CD14-positive monocyte (primary cell): ENCODE data around the gene CYTH4. TPM values are rescaled to one million over a fixed set of nuclear protein-coding genes. Genes with fewer than 3 reads are reported as not detected.

Experiments
- DNase-seq, 3 donors: peaks; one replicate each; pipeline ENCODE4 v3.0.0-alpha.2; 2011 to 2022
- H2AFZ ChIP-seq: 2 replicates; pipeline ENCODE4 v1.6.0; 2012; ENCODE audit warnings: mild to moderate bottlenecking, low read depth, low read length, inconsistent platforms; ENCODE audit not compliant: insufficient read depth, poor library complexity, severe bottlenecking
- H3K27ac ChIP-seq, 2 donors: 1 replicate in 1 of 2; 2 replicates in 1 of 2; pipeline ENCODE4 v1.5.1; 2012 to 2013; ENCODE audit warnings: low read length in 2 of 2, control low read depth in 1 of 2, inconsistent platforms in 1 of 2, low read depth in 1 of 2, mild to moderate bottlenecking in 1 of 2
- H3K27me3 ChIP-seq, 2 donors: one replicate each; pipeline versions ENCODE4 v1.6.0 to v1.6.1; 2011 to 2013; ENCODE audit warnings: low read length in 2 of 2; ENCODE audit not compliant: control insufficient read depth in 2 of 2, insufficient read depth in 2 of 2
- H3K36me3 ChIP-seq, 2 donors: replicated peaks in 1 of 2; 1 replicate in 1 of 2; 2 replicates in 1 of 2; pipeline versions ENCODE4 v1.5.1 to v1.6.1; 2012 to 2013; ENCODE audit warnings: low read length in 2 of 2, control low read depth in 1 of 2, inconsistent platforms in 1 of 2, mild to moderate bottlenecking in 1 of 2; ENCODE audit not compliant: insufficient read depth in 2 of 2, control insufficient read depth in 1 of 2
- H3K4me1 ChIP-seq, 2 donors: 1 replicate in 1 of 2; 2 replicates in 1 of 2; pipeline versions ENCODE4 v1.5.1 to v1.6.1; 2012 to 2013; ENCODE audit warnings: low read length in 2 of 2, control low read depth in 1 of 2, inconsistent platforms in 1 of 2, mild to moderate bottlenecking in 1 of 2, moderate library complexity in 1 of 2; ENCODE audit not compliant: insufficient read depth in 2 of 2, control insufficient read depth in 1 of 2
- H3K4me2 ChIP-seq: replicated peaks from 2 replicates; pipeline ENCODE3; 2012; ENCODE audit warnings: low read length, moderate library complexity, mild to moderate bottlenecking; ENCODE audit not compliant: poor library complexity, severe bottlenecking; ENCODE audit errors: extremely low read depth
- H3K4me3 ChIP-seq, 3 experiments: fragments of 200-600 bp in 1 of 3; sonication (generic) in 1 of 3; replicated peaks in 1 of 3; 1 replicate in 2 of 3; 2 replicates in 1 of 3; pipeline ENCODE4 v1.5.1; 2011 to 2013; ENCODE audit warnings: low read length in 3 of 3, mild to moderate bottlenecking in 3 of 3, control low read depth in 2 of 3, low read depth in 2 of 3, inconsistent platforms in 1 of 3, moderate library complexity in 1 of 3
- H3K79me2 ChIP-seq: 2 replicates; pipeline ENCODE4 v1.6.0; 2012; ENCODE audit warnings: mild to moderate bottlenecking, control low read depth, inconsistent platforms, low read length, moderate library complexity; ENCODE audit not compliant: insufficient read depth
- H3K9ac ChIP-seq: 2 replicates; pipeline ENCODE4 v1.6.0; 2017; ENCODE audit warnings: low read length, mild to moderate bottlenecking; ENCODE audit not compliant: insufficient read depth, poor library complexity, severe bottlenecking
- H3K9me3 ChIP-seq, 2 donors: replicated peaks in 1 of 2; 1 replicate in 1 of 2; 2 replicates in 1 of 2; pipeline versions ENCODE4 v1.5.1 to v1.6.1; 2012 to 2013; ENCODE audit warnings: low read length in 2 of 2, control low read depth in 1 of 2; ENCODE audit not compliant: control insufficient read depth in 1 of 2, insufficient read depth in 1 of 2
- H4K20me1 ChIP-seq: 2 replicates; pipeline ENCODE4 v1.6.0; 2012; ENCODE audit warnings: mild to moderate bottlenecking, low read length, control low read depth, moderate library complexity; ENCODE audit not compliant: insufficient read depth
- H3K27ac Mint-ChIP-seq, 7 donors: one replicate each; pipeline ENCODE4 v1.8.0; 2020; ENCODE audit warnings: mild to moderate bottlenecking in 7 of 7, mixed read lengths in 7 of 7, moderate library complexity in 6 of 7, inconsistent platforms in 2 of 7
- H3K27me3 Mint-ChIP-seq, 3 donors: one replicate each; pipeline ENCODE4 v1.8.0; 2021 to 2022; ENCODE audit warnings: low read depth in 3 of 3, mild to moderate bottlenecking in 3 of 3, mixed read lengths in 3 of 3, moderate library complexity in 3 of 3, inconsistent platforms in 1 of 3
- H3K36me3 Mint-ChIP-seq, 2 donors: one replicate each; pipeline ENCODE4 v1.8.0; 2020; ENCODE audit warnings: mixed read lengths in 2 of 2, inconsistent platforms in 1 of 2, mild to moderate bottlenecking in 1 of 2
- H3K4me1 Mint-ChIP-seq: one replicate; pipeline ENCODE4 v1.8.0; 2020; ENCODE audit warnings: mild to moderate bottlenecking, mixed read lengths
- H3K4me3 Mint-ChIP-seq, 2 donors: one replicate each; pipeline ENCODE4 v1.8.0; 2020; ENCODE audit warnings: mild to moderate bottlenecking in 2 of 2, mixed read lengths in 2 of 2, moderate library complexity in 1 of 2
- H3K9me3 Mint-ChIP-seq, 7 donors: one replicate each; pipeline ENCODE4 v1.8.0; 2020 to 2022; ENCODE audit warnings: mixed read lengths in 7 of 7, mild to moderate bottlenecking in 6 of 7, moderate library complexity in 6 of 7, inconsistent platforms in 2 of 7
- CTCF ChIP-seq: fragments of 200-600 bp; IDR thresholded peaks from one replicate; pipeline ENCODE4 v1.8.0; 2022; ENCODE audit warnings: antibody characterized with exemption, mild to moderate bottlenecking
- WGBS: methylation state at CpG from one replicate; pipeline ENCODE4 v1.1.5; 2013; ENCODE audit warnings: missing lambda C conversion rate; ENCODE audit not compliant: insufficient coverage; 5-methylcytosine and 5-hydroxymethylcytosine counted together
- intact Hi-C, 2 donors: fragments of 100-400 bp; cut with micrococcal nuclease; formaldehyde crosslinking; loops; one replicate each; pipeline versions ENCODE4 v1.15.0 to v1.15.1; 2023
- polyA plus RNA-seq, 3 donors: library from polyadenylated mRNA; depleted of rRNA in 1 of 3; unstranded in 2 of 3; stranded (reverse) in 1 of 3; fragments of 300-500 nt in 2 of 3; fragments of >200 nt in 1 of 3; fragmentation: Illumina TruSeq in 2 of 3; gene quantifications; 1 replicate in 2 of 3; 2 replicates in 1 of 3; pipeline ENCODE4 v1.2.3, GENCODE V29; 2012 to 2021

The CYTH4 gene
- polyA plus RNA-seq, 3 donors, result 51.0 to 254 (median 70.0) TPM

- Mint-ChIP-seq H3K4me3 (no peak overlapping the region), H3K36me3 (peaks cover 0 to 6% of the 10 kb centered on the region in 2 donors), H3K4me1 (no peaks in the 10 kb centered on the region), H3K27ac (peak overlapping the region in 1 of 7 donors; percentile 18), H3K27me3 (peaks cover 42 to 58% (median 50%) of the 10 kb centered on the region in 3 donors), H3K9me3 (peaks cover 0 to 12% (median 3%) of the 10 kb centered on the region in 7 donors)
- no peak for DNase-seq
- no peaks in the 10 kb centered on the region for H3K4me1 ChIP-seq
- TF ChIP-seq CTCF, result no peak
- no peak overlapping the region for H3K4me2 ChIP-seq
- H3K27me3 ChIP-seq, result peaks cover 17 to 32% of the 10 kb centered on the region in 2 donors
- intact Hi-C loops, result loop anchor here in 1 of 2 donors (10.0 kb wide), 1 partner anchor 46 kb away; no protein-coding TSS in a partner anchor
- no peak overlapping the region for H2AFZ ChIP-seq
- H3K79me2 ChIP-seq, result no peaks in the 10 kb centered on the region
- no peak overlapping the region for H3K9ac ChIP-seq
- H3K27ac ChIP-seq, result no peak overlapping the region
- no peaks in the 10 kb centered on the region for H4K20me1 ChIP-seq
- 85% methylated on average over 8 of the region's 10 CpGs for WGBS
- H3K9me3 ChIP-seq, result peaks cover 0 to 15% of the 10 kb centered on the region in 2 donors
- H3K4me3 ChIP-seq, result no peak overlapping the region
- no peaks in the 10 kb centered on the region for H3K36me3 ChIP-seq
These were observed 56.4 kb downstream of the CYTH4 start for GRCh38 chr22:37338539-37339246.

DNA sequence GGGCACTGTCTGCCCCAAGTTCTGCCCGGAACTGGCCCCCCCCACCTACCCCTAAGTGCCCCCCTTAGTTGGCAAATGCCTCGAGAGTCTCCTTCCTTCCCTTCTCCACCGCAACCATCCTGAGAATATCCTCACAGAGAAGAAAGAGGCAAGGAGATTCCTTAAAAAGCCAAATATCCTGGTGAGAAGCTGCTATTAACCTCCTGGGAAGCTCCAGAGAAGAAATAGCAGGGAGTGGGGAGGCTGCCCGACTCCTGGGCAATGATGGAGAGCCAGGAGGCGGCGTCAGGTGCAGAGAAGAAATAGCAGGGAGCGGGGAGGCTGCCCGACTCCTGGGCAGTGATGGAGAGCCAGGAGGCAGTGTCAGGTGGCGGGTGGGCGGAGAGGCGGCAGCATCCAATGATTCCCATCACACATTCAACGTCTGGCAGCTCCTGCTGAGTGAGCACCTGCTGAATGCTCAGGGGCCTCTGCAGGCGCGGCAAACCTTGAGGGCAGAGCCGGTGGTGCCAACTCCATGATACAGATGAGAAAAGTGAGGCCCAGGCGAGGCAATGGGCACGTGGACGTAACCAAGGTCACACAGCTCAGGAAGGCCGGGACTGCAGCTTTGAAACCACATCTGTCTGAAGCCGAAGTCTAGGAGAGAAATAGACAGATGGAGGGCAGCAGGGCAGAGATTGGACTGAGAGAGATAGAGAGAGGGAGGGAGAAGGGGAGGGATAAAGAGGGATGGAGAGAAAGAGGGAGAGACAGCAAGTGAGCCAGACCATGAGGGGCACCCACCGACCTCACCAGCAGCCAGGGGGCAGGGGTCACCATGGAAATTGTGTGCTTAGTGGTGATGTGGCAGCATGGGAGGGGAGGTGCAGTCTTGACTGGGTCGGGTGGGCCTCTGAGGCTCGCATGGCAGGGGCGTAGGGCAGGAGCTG lies 58.3 kb downstream of the CYTH4 start:
- intact Hi-C loops, result no loop called here
- Histone ChIP-seq H3K9me3 (no peaks in the 10 kb centered on the region), H3K9ac (no peak overlapping the region), H4K20me1 (no peaks in the 10 kb centered on the region), H2AFZ (no peak overlapping the region), H3K79me2 (no peaks in the 10 kb centered on the region), H3K4me3 (no peak overlapping the region), H3K4me1 (no peaks in the 10 kb centered on the region), H3K27me3 (peaks cover under 1 to 14% of the 10 kb centered on the region in 2 donors), H3K4me2 (no peak overlapping the region), H3K36me3 (no peaks in the 10 kb centered on the region), H3K27ac (no peak overlapping the region)
- no peaks in the 10 kb centered on the region for H3K36me3 Mint-ChIP-seq
- no peak for TF ChIP-seq CTCF
- H3K4me3 Mint-ChIP-seq, result no peak overlapping the region
- WGBS, result 69% methylated on average over 19 of the region's 24 CpGs
- peaks cover 29 to 42% (median 33%) of the 10 kb centered on the region in 3 donors for H3K27me3 Mint-ChIP-seq
- peak overlapping the region in 2 of 7 donors; percentile 11 to 37 for H3K27ac Mint-ChIP-seq
- no peaks in the 10 kb centered on the region for H3K4me1 Mint-ChIP-seq
- peaks cover 0 to 2% (median 0%) of the 10 kb centered on the region in 7 donors for H3K9me3 Mint-ChIP-seq
- no peak for DNase-seq
